Large intestine (tissue), 3 donors: ENCODE measurements around the gene PPIB. TPM values are rescaled to one million over a fixed set of nuclear protein-coding genes. Genes with fewer than 3 reads are reported as not detected.

Experiments used
- DNase-seq, 2 donors: peaks; one replicate each; pipeline versions ENCODE4 v3.0.0 to v3.0.0-alpha.2; 2013
- H3K27ac ChIP-seq: one replicate; pipeline ENCODE4 v1.5.1; 2013; ENCODE audit warnings: low read length
- H3K27me3 ChIP-seq: 2 replicates; pipeline ENCODE4 v1.6.1; 2013; ENCODE audit warnings: low read length; ENCODE audit not compliant: control insufficient read depth, insufficient read depth
- H3K36me3 ChIP-seq: 2 replicates; pipeline ENCODE4 v1.6.1; 2013; ENCODE audit warnings: low read length; ENCODE audit not compliant: control insufficient read depth, insufficient read depth
- H3K4me1 ChIP-seq: one replicate; pipeline ENCODE4 v1.6.1; 2013; ENCODE audit warnings: low read length; ENCODE audit not compliant: control insufficient read depth, insufficient read depth
- H3K4me3 ChIP-seq: one replicate; pipeline ENCODE4 v1.5.1; 2013; ENCODE audit warnings: low read length
- H3K9me3 ChIP-seq: one replicate; pipeline ENCODE4 v1.6.1; 2013; ENCODE audit warnings: mild to moderate bottlenecking, low read depth, low read length, moderate library complexity; ENCODE audit not compliant: control insufficient read depth
- WGBS: methylation state at CpG from one replicate; pipeline ENCODE4 v1.1.5; 2013; ENCODE audit warnings: low lambda C conversion rate; ENCODE audit not compliant: insufficient coverage; 5-methylcytosine and 5-hydroxymethylcytosine counted together
- polyA plus RNA-seq: library from polyadenylated mRNA; unstranded; fragments of 120-200 nt; gene quantifications from one replicate; pipeline ENCODE4 v1.2.1, GENCODE V29; 2013

The PPIB gene
- polyA plus RNA-seq, 1 donor, result 513 TPM

DNA sequence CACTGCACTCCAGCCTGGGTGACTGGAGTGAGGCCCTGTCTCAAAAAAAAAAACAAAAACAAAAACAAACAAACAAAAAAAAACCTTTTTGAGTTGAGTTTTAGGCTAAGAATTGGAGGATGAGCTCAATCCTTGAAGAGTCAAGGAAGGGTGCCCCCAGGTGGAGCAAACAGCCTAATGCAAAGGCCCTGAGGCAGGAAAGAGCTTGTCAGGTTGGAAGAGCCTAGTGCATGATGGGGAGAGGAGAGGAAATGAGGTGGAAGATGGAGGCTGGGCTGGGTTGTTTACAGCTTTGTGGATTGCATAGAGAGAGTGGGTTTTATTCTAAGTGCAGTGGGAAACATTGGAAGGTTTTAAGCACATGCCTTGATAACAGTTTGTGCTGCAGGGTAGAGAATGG lies 13.4 kb downstream of the PPIB start:
- Histone ChIP-seq H3K4me3 (no peak overlapping the region), H3K27me3 (peaks cover 21% of the 10 kb centered on the region), H3K27ac (no peak overlapping the region), H3K9me3 (no peaks in the 10 kb centered on the region), H3K4me1 (peaks cover 12% of the 10 kb centered on the region), H3K36me3 (peaks cover 15% of the 10 kb centered on the region)
- no peak for DNase-seq

DNA sequence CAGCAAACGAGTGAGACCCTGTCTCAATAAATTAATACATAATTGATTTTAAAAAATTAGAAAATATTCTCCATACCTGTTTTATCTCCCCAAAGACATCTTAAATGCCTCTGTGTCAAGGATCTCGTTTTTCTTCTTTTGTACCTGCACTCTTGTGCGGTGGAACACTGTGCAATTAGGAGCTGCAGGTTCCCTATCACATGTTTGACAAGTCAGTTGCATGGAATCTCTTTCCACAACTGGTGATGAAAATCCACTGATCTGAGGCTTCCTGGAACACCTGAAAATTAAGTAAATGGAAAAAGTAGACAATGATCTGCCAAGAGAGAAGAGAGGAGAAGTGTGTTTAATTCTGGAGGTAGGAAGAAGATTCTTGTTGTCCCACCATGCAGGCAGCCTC lies 14.2 kb downstream of the PPIB start:
- no peak overlapping the region for H3K27ac ChIP-seq
- peaks cover 15% of the 10 kb centered on the region for H3K36me3 ChIP-seq
- H3K4me3 ChIP-seq, result no peak overlapping the region
- DNase-seq, result no peak
- peaks cover 21% of the 10 kb centered on the region for H3K27me3 ChIP-seq
- peaks cover 12% of the 10 kb centered on the region for H3K4me1 ChIP-seq
- 75% methylated on average over 1 of the region's 3 CpGs for WGBS
- no peaks in the 10 kb centered on the region for H3K9me3 ChIP-seq

DNA sequence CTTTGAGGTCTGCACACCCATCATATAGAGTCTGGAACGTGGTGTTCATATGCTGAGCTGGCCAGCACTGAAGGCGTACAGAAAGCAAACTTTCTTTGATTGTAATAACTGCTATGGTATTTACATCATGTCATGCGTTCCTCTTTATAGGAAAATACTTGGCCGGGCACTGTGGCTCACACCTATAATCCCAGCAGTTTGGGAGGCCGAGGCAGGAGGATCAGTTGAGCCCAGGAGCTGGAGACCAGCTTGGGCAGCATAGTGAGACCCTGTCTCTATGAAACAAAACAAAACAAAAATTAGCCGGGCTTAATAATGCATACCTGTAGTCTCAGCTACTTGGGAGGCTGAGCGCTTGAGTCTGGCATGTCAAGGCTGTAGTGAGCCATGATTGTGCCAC lies 14.7 kb downstream of the PPIB start:
- H3K4me1 ChIP-seq, result peaks cover 9% of the 10 kb centered on the region
- H3K27ac ChIP-seq, result no peak overlapping the region
- no CpG with 5 or more reads among the region's 7 CpGs for WGBS
- DNase-seq, result no peak
- no peak overlapping the region for H3K4me3 ChIP-seq
- H3K27me3 ChIP-seq, result peaks cover 21% of the 10 kb centered on the region
- H3K9me3 ChIP-seq, result no peaks in the 10 kb centered on the region
- peaks cover 19% of the 10 kb centered on the region for H3K36me3 ChIP-seq

DNA sequence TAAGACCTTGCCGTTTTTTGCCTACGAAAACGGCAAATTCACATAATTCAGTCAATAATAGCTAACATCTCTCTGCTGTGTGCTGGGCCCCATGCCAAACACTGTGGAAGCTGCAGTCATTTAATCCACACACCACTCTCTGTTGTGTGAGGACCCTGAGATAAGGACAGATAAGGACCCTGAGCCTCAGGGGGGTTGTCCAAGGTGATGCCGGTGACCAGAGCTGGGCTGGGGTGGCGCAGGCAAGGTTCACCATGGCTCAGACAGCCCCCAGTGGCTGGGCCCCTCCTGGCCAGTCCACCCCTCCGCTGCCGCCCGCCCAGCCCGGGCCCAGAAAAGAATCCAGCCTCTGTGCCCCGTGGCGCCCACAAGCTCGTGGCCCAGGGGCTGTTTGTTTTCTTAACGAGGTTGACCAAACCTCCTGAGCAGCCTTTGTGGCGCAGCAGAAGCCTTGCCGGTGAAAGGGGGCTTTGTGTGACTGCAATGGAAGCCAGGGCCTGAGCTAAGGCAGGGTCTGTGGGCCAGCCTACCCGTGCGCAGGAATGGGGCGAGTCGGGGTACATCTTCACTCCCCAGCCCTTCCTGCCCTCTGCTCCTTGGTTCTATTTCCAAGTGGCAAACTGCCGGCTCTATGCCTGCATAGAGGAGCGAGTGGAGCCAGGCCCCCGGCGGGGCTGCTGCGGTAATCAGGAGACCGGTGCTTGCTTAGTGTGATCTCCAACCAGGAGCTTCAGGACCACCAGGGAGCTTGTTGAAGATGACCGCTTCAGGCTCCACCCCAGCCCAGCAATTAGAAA lies 15.7 kb downstream of the PPIB start:
- Histone ChIP-seq H3K27ac (no peak overlapping the region), H3K4me3 (no peak overlapping the region), H3K36me3 (peaks cover 30% of the 10 kb centered on the region), H3K9me3 (no peaks in the 10 kb centered on the region), H3K27me3 (peaks cover 11% of the 10 kb centered on the region), H3K4me1 (peaks cover 2% of the 10 kb centered on the region)
- no peak for DNase-seq
- no CpG with 5 or more reads among the region's 26 CpGs for WGBS

DNA sequence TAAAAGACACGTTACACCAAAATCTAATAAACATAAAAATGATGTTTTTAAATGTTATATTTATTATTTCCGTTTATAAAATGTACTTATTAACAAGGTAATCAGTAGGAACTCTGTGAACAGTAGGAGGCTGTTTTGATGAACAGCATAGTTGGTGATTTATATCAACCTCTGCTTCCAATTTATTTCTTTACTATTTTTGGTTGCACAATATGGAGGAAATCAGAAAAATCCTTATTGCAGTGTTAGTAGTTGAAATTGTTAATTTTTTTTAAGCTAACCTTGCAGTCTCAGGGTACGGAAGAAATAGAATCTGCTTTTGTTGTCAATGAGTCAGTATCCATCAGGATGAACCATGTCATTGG lies 16.3 kb downstream of the PPIB start:
- DNase-seq, result no peak
- 94% methylated on average over 3 of the region's 3 CpGs for WGBS
- Histone ChIP-seq H3K27ac (no peak overlapping the region), H3K4me3 (no peak overlapping the region), H3K4me1 (peaks cover 2% of the 10 kb centered on the region), H3K27me3 (peaks cover 5% of the 10 kb centered on the region), H3K9me3 (no peaks in the 10 kb centered on the region), H3K36me3 (peaks cover 36% of the 10 kb centered on the region)

DNA sequence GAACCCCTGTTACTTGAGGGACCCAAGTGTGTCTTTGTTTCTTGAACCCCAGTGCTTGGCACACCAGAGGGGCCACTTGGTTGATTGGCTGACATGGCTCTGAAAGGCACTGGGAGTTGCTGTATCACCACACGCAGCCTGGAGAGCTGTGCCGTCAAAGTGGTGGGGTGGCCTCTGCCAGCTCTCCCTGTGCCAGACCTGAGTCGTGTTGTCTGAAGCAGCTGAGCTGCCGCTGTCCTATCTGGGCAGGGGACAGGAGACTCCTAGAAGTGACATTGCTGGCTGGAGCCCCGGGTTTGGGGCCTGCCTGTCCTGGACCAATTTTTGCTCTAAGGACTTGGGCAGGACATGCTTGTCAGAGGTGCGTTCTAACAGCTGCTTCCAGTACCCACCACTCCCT lies 16.8 kb downstream of the PPIB start:
- H3K27ac ChIP-seq, result no peak overlapping the region
- no CpG with 5 or more reads among the region's 6 CpGs for WGBS
- H3K4me3 ChIP-seq, result no peak overlapping the region
- DNase-seq, result no peak
- H3K36me3 ChIP-seq, result peaks cover 41% of the 10 kb centered on the region
- H3K4me1 ChIP-seq, result peaks cover 2% of the 10 kb centered on the region
- no peaks in the 10 kb centered on the region for H3K9me3 ChIP-seq
- peaks cover 2% of the 10 kb centered on the region for H3K27me3 ChIP-seq

DNA sequence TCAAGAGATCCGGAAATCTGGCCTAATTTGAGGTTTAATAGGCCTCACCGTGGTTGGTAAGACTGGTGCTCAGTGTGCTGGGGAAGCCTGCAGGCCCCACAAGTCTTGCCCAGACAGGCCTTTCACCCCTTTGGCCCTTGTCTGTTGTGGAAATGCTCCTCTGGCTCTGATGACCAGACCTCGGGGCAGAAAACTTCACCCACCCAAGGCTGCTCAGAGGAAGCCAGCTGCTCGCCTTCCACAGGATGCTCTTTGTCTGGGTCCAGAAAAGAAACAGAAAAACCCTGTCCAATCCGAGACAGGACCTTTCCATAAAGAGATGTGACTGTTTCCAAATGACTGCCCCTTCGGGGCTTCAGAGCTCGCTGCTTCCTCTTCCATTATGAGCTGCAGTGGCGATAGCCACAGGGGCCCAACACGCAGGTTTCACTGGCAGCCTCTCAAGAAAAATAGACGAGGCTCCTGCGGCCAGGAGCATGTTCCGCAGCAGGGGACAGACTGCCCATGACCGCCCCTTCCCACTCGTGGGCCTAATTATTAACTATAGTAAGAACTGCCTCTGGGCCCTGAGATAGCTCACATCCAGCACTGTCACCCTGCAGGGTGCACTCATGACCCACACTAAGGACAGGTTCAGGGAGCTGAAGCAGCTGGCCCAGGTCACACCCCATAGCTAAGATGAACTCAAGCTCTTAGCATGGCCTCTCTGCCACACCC lies 18.1 kb downstream of the PPIB start:
- H3K27me3 ChIP-seq, result no peaks in the 10 kb centered on the region
- H3K27ac ChIP-seq, result no peak overlapping the region
- H3K4me1 ChIP-seq, result peaks cover 2% of the 10 kb centered on the region
- DNase-seq, result no peak
- peaks cover 46% of the 10 kb centered on the region for H3K36me3 ChIP-seq
- WGBS, result no CpG with 5 or more reads among the region's 14 CpGs
- no peaks in the 10 kb centered on the region for H3K9me3 ChIP-seq
- H3K4me3 ChIP-seq, result no peak overlapping the region

DNA sequence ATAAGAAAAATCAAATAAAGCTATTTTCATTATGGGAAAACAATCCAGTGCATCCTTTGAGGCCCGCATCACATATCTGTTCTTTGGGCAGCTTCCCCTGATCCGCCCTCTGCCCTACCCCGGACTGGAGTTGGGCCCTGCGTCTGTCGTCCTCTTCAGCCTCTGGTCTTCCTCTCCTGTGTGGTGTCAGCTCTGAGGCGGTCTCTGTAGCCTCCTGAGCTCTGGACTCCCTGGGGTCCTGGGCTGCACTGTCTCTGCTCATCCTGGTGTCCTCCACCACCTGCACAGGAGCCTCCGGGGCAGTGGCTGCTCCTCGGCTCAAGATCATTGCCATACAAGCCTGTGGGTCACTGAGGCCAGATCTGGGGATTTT lies 18.6 kb downstream of the PPIB start:
- Histone ChIP-seq H3K27me3 (no peaks in the 10 kb centered on the region), H3K9me3 (no peaks in the 10 kb centered on the region), H3K4me3 (no peak overlapping the region), H3K36me3 (peaks cover 46% of the 10 kb centered on the region), H3K27ac (no peak overlapping the region), H3K4me1 (peaks cover 2% of the 10 kb centered on the region)
- no CpG with 5 or more reads among the region's 8 CpGs for WGBS
- DNase-seq, result no peak

DNA sequence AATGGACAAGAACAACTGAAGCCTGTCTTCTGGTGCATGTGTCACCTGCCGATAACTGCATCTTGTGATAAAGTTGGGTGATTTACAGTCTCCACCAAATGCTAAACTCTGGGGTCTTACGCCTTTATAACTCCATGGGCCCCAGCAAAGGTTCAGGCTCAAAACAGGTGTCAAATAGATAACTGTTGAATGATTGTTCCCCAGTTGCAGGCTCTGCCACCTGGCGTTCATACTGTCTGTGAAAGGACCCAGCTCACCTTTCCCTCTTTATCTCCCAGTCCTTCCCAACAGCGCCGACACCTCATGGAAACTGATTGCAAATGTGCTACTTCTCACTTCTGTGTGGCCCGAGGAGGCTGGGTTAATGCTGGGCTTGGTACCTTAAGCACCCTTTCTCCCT lies 19.5 kb downstream of the PPIB start:
- Histone ChIP-seq H3K27ac (no peak overlapping the region), H3K36me3 (peaks cover 52% of the 10 kb centered on the region), H3K27me3 (no peaks in the 10 kb centered on the region), H3K9me3 (no peaks in the 10 kb centered on the region), H3K4me1 (peaks cover 2% of the 10 kb centered on the region), H3K4me3 (no peak overlapping the region)
- no peak for DNase-seq
- WGBS, result no CpG with 5 or more reads among the region's 6 CpGs

DNA sequence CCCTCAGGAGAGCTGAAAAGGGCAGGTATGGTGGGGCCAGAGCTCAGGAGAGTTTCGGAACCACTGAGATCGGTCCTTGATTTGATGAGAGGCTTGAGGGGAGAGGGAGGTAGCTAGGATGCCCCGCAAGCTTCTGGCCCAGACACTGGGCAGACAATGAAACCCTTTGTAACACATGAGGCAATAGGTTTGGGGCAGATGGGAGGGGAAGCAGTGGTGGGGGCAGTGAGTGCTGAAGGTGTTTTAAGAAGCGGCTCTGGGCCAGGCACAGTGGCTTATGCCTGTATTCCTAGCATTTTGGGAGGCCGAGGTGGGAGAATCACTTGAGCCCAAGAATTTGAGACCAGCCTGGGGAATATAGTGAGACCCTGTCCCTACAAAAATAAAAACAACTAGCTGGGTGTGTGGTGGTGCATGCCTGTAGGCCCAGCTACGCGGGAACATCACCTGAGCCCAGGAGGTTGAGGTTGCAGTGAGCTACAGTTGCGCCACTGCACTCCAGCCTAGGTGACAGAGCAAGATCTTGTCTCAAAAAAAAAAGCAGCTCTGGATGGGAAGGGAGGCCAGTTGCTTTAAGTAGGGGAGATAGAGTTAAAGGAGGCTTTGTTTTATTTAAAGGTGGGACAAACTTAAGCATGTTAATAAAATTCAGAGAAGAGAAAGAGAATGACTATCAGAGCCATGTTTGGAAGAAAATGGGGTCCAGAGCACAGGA lies 20.9 kb downstream of the PPIB start:
- DNase-seq, result no peak
- Histone ChIP-seq H3K27me3 (no peaks in the 10 kb centered on the region), H3K36me3 (peaks cover 65% of the 10 kb centered on the region), H3K27ac (no peak overlapping the region), H3K4me3 (no peak overlapping the region), H3K9me3 (no peaks in the 10 kb centered on the region), H3K4me1 (no peaks in the 10 kb centered on the region)
- no CpG with 5 or more reads among the region's 8 CpGs for WGBS
